ENCODE results near the gene CDK13.

GRCh38 chr7:40148671-40149070 is 198.6 kb downstream of the CDK13 start:
- TF ChIP-seq CTCF (IDR thresholded peaks at IDR 0.05) (no peak), POLR2A (IDR thresholded peaks at IDR 0.05) (no peak)
